RKO (cell line): ENCODE data around the gene CYP4F12.

Experiments used
- DNase-seq: peaks from one replicate; pipeline ENCODE4 v3.0.0-alpha.2; 2016; ENCODE audit warnings: low spot score

The CYP4F12 gene, protein sequence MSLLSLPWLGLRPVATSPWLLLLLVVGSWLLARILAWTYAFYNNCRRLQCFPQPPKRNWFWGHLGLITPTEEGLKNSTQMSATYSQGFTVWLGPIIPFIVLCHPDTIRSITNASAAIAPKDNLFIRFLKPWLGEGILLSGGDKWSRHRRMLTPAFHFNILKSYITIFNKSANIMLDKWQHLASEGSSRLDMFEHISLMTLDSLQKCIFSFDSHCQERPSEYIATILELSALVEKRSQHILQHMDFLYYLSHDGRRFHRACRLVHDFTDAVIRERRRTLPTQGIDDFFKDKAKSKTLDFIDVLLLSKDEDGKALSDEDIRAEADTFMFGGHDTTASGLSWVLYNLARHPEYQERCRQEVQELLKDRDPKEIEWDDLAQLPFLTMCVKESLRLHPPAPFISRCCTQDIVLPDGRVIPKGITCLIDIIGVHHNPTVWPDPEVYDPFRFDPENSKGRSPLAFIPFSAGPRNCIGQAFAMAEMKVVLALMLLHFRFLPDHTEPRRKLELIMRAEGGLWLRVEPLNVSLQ

GRCh38 chr19:15672580-15673175 is at the start of gene CYP4F12:
CYP4F12 (plus strand) TSS chr19:15673087; CDS start chr19:15673530, 443 bp downstream.
- DNase-seq: no peak

GRCh38 chr19:15623711-15624318 is 49.1 kb upstream of the CYP4F12 start:
- peak; percentile 36 for DNase-seq

- no peak for DNase-seq
These were observed 44.5 kb upstream of the CYP4F12 start for GRCh38 chr19:15628236-15629002.

DNA sequence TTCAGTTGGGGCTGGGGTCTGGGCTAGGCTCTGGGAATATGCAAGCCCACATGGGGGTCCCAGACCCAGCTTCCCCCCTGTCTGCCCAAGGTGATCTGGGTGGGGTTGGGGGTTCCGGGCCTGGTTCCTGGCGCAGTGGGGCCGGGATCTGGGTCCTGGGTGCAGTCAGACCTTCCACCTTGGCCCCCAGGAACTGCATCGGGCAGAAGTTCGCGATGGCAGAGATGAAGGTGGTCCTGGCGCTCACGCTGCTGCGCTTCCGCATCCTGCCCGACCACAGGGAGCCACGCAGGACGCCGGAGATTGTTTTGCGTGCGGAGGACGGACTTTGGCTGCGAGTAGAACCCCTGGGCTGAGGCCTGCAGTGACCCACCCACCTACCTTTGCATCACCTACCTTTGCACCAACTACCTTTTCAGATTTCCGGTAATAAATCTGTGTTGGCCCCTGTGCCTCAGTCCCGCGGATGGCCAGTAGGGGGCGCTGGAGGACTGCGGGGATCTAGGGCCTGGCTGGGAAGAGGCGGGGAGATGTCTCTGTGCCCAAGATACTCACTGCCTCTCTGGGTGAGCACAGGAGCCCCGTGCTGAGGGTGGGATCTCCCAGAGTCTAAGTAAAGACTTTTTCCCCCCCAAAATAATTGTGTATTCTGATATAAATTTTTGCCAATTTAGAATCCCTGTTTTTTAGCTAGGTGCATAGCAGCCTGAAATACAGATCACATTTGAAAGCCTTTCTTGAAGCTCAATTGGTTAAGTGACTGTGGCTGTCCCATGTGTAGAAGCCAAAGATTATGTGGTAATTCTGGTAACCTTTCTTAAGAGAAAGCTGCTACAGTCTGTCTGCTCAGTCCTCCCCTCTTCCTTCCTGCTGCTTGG is 43.6 kb upstream of the CYP4F12 start:
- DNase-seq: peak; percentile 51

DNA sequence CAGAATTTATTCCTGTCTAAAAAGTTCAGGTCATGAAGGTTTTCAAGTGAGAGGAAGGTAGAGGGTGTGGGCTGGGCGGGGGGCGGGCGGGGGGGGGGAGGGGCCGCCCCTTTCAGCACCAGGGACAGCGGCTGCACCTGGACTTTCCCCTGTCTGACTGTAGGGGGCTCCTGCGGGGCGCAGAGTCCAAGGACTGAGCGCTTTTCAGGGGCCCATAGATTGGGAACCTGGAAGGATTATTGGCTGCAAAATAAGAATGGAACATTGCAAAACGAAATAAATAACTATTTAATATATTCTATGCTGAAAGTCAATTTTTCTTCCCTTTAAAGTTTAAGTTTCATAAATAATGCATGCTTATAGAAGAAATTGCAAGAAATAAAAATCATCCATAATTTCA is 41.1 kb upstream of the CYP4F12 start:
- peak; percentile 36 for DNase-seq

- no peak for DNase-seq
These were observed 39.6 kb upstream of the CYP4F12 start for GRCh38 chr19:15633082-15633835.

- DNase-seq: no peak
These were observed 38.8 kb upstream of the CYP4F12 start for GRCh38 chr19:15634105-15634504.

- DNase-seq: no peak
These were observed 37.7 kb upstream of the CYP4F12 start for GRCh38 chr19:15635016-15635805.

- DNase-seq: no peak
These were observed 36.9 kb upstream of the CYP4F12 start for GRCh38 chr19:15636026-15636425.

- DNase-seq: no peak
These were observed 33.3 kb upstream of the CYP4F12 start for GRCh38 chr19:15639596-15639995.

DNA sequence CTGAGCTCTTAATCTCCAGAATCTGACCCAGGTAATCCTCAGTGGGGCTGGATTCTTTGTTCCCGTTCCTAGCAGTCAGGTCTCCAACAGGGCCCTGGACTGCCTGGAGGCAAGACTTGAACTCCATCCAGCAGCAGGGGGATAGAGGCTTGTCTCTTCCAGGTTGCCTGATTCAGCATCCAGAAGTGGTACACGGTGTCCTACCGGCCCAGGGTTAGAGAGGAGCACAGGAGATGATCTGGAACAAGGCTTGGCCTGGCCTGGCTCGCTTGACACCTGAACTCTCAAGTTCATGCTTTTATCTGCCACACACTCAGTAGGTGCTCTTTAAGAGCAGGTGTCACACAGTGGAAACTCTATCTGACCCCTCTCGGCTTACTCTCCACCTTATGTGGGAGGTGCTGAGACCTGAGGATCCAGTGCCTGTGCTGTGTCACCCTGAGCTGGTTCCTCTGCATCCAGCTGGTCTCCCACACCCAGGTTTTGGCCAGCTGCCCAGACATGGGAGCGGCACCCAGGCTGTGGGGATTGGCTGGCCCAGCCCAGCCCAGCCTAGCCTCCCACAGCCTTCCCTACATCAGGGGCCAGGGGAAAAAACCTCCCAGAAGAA is 32.5 kb upstream of the CYP4F12 start, which contains the start of gene CYP4F3:
Gene CYP4F3, plus strand, starts transcription at position 604 of the 610 bp plus-strand sequence. CDS start 519 bp downstream, outside the sequence.
- no peak for DNase-seq

- DNase-seq: no peak
These were observed 31.8 kb upstream of the CYP4F12 start for GRCh38 chr19:15640904-15641597.

DNA sequence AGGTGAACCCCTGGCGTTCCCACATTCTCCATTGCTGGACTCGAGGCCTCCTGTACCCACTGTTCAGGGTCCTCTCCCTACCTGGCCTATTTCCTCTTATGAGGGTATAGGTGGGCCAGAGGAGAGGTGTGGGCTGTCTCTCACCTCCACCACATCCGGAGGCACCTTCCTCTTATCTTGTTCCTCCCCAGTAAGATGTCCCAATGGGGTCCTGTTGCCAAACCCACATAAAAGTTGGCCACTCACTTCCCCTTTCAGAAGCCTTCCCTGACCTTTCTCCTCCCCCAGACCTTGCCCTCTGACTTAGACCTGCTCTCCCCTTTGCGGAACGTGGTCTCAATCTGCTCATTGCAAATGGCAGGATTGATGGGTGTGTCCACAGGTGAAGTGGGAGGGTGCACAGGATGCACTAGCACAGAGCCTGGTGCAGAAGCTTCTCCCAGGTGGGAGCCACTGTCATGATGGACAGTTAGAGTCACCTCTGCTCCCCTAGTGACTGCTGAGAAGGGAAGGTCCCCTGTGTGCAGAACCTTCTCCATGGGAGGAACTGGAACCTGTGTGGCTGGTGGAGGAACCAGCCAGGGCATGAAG is 30.9 kb upstream of the CYP4F12 start:
- DNase-seq: no peak

- no peak for DNase-seq
These were observed 30.1 kb upstream of the CYP4F12 start for GRCh38 chr19:15642807-15643206.

DNA sequence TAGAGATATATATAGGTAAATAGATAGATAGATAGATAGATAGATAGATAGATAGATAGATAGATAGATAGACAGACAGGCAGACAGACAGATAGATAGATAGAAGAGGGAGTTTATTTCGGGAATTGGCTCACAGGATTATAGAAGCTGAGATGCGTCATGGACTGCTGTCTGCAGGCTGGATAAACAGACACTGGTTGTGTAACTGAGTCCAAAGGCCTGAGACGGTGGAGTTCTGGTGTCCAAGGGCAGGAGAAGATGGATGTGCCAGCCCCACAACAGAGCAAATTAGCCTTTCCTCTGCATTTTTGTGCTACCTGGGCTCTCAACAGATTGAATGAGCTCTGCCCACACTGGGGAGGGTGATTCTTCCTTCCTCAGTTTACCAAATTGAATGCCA is 29.5 kb upstream of the CYP4F12 start:
- DNase-seq: no peak

GRCh38 chr19:15644066-15644741 is 28.7 kb upstream of the CYP4F12 start:
- DNase-seq: no peak

DNA sequence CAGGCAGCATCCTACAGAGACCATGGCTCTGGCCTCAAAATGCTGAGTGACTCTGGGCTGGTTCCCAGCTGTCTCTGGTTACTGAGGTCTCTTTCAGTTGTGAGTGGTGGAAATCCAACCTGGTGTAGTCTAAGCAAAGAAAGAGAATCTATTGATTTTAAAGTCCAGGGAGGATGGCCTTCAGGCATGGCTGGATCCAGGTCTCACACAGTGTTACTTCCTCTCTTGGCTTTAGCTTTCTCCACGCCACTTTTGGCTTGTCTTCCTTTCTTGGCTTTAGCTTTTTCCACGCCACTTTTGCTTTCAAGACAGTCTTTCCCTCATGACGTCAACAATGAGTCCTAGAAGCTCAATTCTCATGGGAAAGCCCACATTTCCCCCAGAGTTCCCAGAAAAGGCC is 28.1 kb upstream of the CYP4F12 start:
- no peak for DNase-seq
